Muscle of arm (tissue), 12 donors: ENCODE measurements around the gene ANKRD13A. TPM values are rescaled to one million over a fixed set of nuclear protein-coding genes. Genes with fewer than 3 reads are reported as not detected.
"Not testable (repeated sequence)": the region's sequence is repeated elsewhere in the genome, so short reads cannot be mapped to it uniquely, and the experiment has no call there.

Experiments
- DNase-seq: peaks from one replicate; pipeline ENCODE4 v3.0.0-alpha.2; 2013
- polyA plus RNA-seq, 12 donors: library from polyadenylated mRNA; unstranded; fragments of 120-200 nt; gene quantifications; one replicate each; pipeline ENCODE4 v1.2.1, GENCODE V29; 2013; ENCODE audit not compliant: insufficient read length in 12 of 12

The ANKRD13A gene
- polyA plus RNA-seq, 12 donors = 37.2 to 70.0 (median 48.2) TPM; not detected in 1

DNA sequence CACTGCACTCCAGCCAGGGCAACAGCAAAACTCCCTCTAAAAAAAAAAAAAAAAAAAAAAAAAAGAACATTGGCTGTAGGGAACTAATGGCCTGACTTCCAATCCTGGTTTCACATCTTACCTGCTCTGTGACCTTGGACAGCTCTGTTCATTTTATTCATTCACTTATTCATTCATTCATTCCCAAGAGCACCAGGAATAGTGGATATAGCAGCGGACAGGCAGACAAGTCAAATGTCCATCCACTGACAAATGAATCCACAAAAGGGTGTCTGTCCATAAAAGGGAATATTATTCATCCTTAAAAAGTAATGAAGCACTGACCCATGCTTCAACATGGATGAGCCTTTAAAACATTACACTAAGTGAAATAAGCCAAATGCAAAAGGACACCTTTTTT lies 76.7 kb downstream of the ANKRD13A start:
- no peak for DNase-seq

DNA sequence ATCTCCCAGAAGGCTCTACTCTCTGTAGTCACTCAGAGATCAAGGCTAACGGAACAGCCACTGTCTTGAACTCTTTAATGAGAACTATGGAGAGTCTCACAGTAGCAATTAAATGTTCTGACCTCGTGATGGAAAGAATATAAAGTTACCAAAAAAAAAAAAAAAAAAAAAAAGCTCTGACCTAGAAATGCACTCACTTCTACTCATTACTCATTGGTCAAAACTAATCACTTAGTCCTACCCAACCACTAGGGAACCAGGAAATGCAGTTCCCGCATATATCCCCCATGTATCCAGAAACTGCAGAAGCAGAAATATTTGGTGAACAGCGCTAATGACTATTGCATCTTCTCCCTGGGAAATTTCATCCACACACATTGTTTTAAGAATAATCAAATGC lies 78.6 kb downstream of the ANKRD13A start:
- no peak for DNase-seq

DNA sequence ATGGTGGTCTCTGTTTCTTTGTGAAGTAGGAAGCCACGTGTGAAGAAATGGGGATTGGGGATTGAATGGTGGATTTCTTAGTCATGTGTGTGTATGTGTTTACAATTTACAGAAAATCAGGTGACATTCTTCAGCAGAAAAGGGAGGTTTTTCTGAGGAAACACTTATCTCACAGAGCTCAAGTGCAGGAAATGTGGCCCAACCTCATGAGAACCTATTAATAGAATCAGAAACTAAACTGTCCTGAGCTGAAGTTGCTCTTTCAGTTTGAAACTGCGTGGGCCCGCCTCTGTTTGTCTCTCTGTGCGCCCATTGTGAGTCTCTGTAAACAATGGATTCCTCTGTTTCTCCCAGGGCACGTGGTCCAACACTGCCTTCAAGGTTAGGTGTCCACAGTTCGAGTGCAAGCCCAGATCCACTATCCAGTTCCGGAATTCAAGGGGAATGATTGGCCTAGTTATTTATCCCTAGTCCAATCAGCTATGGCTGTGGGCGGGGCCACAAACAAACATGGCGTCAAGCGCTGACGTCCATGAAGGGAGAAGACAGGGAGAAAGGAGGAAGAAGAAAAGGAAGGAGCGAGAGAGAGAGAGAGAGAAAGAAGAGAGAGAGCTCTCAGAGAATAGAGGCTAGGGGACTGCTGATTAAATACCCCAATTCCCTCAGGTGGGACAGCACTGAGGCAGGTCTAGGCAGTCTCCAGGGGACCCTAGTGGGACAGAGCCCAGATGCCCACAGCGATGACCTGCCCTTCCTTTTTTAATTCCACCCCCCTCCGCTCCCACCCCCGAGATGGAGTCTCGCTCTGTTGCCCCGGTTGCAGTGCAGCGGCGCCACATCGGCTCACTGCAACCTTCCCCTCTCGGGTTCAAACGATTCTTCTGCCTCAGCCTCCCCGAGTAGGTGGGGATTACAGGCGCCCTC lies 80.5 kb downstream of the ANKRD13A start:
- no peak for DNase-seq

DNA sequence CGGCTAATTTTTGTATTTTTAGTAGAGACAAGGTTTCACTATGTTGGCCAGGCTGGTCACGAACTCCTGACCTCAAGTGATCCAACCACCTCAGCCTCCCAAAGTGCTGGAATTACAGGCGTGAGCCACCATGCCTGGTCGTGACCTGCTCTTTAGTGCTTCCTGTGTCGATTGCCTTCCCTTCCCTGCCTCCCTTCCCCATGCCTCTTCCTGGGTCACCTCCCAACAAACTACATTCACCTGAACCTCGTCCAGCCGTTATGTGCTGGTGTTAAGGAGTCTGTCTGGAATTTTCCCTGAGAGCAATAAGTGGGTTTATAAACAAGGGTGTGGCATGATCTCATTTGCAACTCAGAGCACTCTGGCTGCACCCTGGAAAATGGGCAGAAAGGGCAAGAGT lies 81.2 kb downstream of the ANKRD13A start:
- no peak for DNase-seq

DNA sequence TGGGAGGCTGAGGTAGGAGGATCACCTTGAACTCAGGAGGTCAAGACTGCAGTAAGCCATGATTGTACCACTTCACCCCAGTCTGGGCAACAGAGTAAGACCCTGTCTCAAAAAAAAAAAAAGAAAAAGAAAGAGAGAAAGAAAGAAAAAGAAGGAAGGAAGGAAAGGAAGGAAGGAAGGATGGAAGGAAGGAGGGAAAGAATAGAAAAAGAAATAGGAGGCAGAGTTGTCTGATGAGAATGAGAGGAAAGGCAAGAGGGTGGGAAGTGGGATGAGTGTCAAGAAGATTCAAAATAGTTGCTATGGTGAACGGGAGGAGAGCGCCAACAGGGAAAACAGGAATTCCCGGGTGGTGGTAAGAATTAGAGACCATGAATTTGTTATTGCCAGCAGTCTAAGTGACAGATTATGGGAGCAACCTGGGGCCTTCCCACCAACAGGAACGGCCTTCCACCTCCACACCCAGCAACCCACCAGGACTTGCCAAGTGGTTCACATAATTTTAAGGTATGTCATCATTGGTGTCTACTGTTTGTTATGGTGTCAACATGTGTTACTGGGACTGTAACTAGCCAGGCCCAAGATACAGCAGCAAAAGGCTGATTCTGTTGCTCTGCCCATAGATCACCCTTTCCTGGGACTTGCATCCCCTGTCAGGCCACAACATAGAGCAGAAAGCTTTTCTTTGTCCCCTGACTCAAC lies 85.2 kb downstream of the ANKRD13A start:
- no peak for DNase-seq

DNA sequence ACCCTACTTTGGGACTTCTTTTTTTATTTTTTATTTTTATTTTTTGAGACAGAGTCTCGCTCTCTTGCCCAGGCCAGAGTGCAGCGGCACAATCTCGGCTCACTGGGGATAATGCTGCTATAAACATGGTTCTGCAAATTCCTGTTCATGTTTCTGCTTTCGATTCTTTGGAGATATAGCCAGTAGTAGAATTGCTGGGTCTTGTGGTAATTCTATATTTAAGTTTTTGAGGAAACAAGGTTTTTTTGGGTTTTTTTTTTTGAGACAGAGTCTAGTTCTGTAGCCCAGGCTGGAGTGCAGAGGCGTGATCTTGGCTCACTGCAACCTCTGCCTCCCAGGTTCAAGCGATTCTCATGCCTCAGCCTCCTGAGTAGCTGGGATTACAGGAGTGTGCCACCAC lies 89.0 kb downstream of the ANKRD13A start:
- not testable (repeated sequence) for DNase-seq

DNA sequence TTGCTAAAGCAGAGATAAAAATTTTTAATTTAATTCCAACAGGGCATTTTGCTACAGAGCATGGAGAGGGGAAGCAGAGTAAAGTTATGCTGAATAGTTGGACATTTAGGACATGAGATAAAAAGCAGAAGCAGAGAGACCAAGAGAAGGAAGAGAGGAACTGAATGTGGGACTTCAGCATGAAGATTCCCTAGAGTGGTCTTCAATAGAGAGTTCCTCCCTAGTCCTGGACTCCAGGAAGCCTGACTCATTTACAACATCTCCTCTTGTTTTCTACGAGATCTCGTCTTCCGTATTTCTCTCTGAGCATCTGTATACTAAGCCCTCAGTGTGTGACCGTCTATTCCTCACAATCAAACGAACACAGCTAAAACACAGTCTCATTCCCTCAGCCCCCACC lies 89.7 kb downstream of the ANKRD13A start:
- DNase-seq = no peak

Other genes with a start within 250 kb of the ANKRD13A start
- gene TRPV4, start 166.0 kb upstream of the ANKRD13A start, polyA plus RNA-seq = 10 to 100 TPM in 1 of 12 donors, 1 to 10 TPM in 3, under 1 TPM in 6, not detected in 2; 0.44 to 12.5 (median 0.81) TPM
- 10 to 100 TPM in 11 of 12 donors, not detected in 1; 21.7 to 91.1 (median 23.4) TPM for gene GLTP, start 118.9 kb upstream of the ANKRD13A start, polyA plus RNA-seq
- 10 to 100 TPM in 11 of 12 donors, not detected in 1; 11.5 to 39.5 (median 20.3) TPM for gene TCHP, start 99.2 kb upstream of the ANKRD13A start, polyA plus RNA-seq
- gene GIT2, start 3.1 kb upstream of the ANKRD13A start, polyA plus RNA-seq = 10 to 100 TPM in 11 of 12 donors, not detected in 1; 17.2 to 74.5 (median 55.2) TPM
- 10 to 100 TPM in 11 of 12 donors, not detected in 1; 20.1 to 48.7 (median 30.3) TPM for gene C12orf76, start 49.1 kb downstream of the ANKRD13A start, polyA plus RNA-seq
- gene IFT81, start 124.9 kb downstream of the ANKRD13A start, polyA plus RNA-seq = 10 to 100 TPM in 11 of 12 donors, not detected in 1; 12.4 to 33.8 (median 21.1) TPM